Measurements from ENCODE around the gene ERVH48-1.
"Not testable (repeated sequence)": the region's sequence is repeated elsewhere in the genome, so short reads cannot be mapped to it uniquely, and the experiment has no call there.

ERVH48-1 gene

DNA sequence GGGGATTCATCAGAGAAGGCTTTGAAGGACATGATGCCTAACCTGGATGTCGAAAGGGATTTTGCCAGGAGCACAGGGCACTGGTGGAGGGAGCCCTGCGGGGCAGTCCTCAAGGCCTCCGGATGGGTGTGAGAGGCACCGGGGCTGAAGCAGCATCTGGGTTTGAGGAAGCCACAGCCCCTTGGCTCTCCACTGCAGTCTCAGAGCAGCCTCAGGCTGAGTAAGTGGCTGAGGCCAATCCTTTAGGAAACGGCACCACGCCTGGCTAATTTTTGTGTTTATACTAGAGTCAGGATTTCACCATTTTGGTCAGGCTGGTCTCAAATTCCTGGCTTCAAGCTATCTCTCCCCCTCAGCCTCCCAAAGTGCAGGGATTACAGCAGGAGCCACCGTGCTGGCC is 12.0 kb downstream of the ERVH48-1 start:
- Histone ChIP-seq H3K9me2 (replicated peaks; ENCODE audit: control insufficient read depth, low read length) (no peaks in the 10 kb centered on the region), H3F3A (ENCODE audit: control insufficient read depth, insufficient read depth) (no peaks in the 10 kb centered on the region), H3K36me3 (ENCODE audit: control insufficient read depth, low read length) (peaks cover 15% of the 10 kb centered on the region), H3K79me2 (ENCODE audit: control insufficient read depth, low read length) (no peaks in the 10 kb centered on the region), H3K9me3 (ENCODE audit: control insufficient read depth, insufficient read depth, low read length) (no peaks in the 10 kb centered on the region), H3K27me3 (ENCODE audit: control insufficient read depth, low read length) (no peaks in the 10 kb centered on the region), H3K27ac (ENCODE audit: low read depth, low read length) (no peak overlapping the region), H4K20me1 (ENCODE audit: control insufficient read depth, insufficient read depth, low read depth, low read length) (no peaks in the 10 kb centered on the region), H3K4me3 (ENCODE audit: low read length) (no peak overlapping the region), H3K4me2 (ENCODE audit: low read length) (no peak overlapping the region), H3K4me1 (ENCODE audit: control insufficient read depth, low read length) (no peaks in the 10 kb centered on the region)
- TF ChIP-seq, protein P1, sequence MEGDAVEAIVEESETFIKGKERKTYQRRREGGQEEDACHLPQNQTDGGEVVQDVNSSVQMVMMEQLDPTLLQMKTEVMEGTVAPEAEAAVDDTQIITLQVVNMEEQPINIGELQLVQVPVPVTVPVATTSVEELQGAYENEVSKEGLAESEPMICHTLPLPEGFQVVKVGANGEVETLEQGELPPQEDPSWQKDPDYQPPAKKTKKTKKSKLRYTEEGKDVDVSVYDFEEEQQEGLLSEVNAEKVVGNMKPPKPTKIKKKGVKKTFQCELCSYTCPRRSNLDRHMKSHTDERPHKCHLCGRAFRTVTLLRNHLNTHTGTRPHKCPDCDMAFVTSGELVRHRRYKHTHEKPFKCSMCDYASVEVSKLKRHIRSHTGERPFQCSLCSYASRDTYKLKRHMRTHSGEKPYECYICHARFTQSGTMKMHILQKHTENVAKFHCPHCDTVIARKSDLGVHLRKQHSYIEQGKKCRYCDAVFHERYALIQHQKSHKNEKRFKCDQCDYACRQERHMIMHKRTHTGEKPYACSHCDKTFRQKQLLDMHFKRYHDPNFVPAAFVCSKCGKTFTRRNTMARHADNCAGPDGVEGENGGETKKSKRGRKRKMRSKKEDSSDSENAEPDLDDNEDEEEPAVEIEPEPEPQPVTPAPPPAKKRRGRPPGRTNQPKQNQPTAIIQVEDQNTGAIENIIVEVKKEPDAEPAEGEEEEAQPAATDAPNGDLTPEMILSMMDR (IDR thresholded peaks at IDR 0.05; ENCODE audit: low read depth, low read length, poor library complexity, severe bottlenecking), result no peak
- TF ChIP-seq EZH2phosphoT487 (IDR thresholded peaks at IDR 0.05; ENCODE audit: borderline replicate concordance, low read length), result no peak

DNA sequence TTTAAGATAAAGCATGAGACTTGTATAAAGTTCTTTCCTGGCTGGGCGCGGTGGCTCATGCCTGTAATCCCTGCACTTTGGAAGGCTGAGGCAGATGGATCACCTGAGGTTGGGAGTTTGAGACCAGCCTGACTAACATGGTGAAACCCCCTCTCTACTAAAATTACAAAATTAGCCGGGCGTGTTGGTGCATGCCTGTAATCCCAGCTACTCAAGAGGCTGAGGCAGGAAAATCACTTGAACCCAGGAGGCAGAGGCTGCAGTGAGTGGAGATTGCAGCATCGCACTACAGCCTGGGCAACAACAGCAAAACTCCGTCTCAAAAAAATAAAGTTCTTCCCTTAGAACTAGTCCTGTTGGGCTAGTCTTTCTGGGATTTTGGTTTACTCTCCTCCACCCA is 13.5 kb downstream of the ERVH48-1 start:
- not testable (repeated sequence) for H3K4me2 ChIP-seq (ENCODE audit: low read length); H3K9me3 ChIP-seq (ENCODE audit: control insufficient read depth, insufficient read depth, low read length); H3F3A ChIP-seq (ENCODE audit: control insufficient read depth, insufficient read depth); H3K27ac ChIP-seq (ENCODE audit: low read depth, low read length); H4K20me1 ChIP-seq (ENCODE audit: control insufficient read depth, insufficient read depth, low read depth, low read length); H3K9me2 ChIP-seq (replicated peaks; ENCODE audit: control insufficient read depth, low read length); H3K4me1 ChIP-seq (ENCODE audit: control insufficient read depth, low read length); H3K79me2 ChIP-seq (ENCODE audit: control insufficient read depth, low read length); H3K27me3 ChIP-seq (ENCODE audit: control insufficient read depth, low read length); H3K4me3 ChIP-seq (ENCODE audit: low read length)
- peaks cover 17% of the 10 kb centered on the region for H3K36me3 ChIP-seq (ENCODE audit: control insufficient read depth, low read length)

DNA sequence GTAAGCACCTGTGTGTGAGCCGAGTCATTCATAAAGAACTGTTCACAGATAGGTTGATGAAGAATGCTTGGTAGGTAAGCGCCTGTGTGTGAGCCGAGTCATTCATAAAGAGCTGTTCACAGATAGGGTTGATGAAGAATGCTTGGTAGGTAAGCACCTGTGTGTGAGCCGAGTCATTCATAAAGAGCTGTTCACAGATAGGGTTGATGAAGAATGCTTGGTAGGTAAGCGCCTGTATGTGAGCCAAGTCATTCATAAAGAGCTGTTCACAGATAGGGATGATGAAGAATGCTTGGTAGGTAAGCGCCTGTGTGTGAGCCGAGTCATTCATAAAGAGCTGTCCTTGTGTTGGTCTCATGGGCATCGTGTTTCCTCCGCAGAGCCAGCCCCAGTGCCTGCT is 16.9 kb downstream of the ERVH48-1 start:
- H3K27ac ChIP-seq (ENCODE audit: low read depth, low read length); H3K79me2 ChIP-seq (ENCODE audit: control insufficient read depth, low read length); H3K4me3 ChIP-seq (ENCODE audit: low read length); H3F3A ChIP-seq (ENCODE audit: control insufficient read depth, insufficient read depth); H3K4me1 ChIP-seq (ENCODE audit: control insufficient read depth, low read length); H4K20me1 ChIP-seq (ENCODE audit: control insufficient read depth, insufficient read depth, low read depth, low read length); H3K27me3 ChIP-seq (ENCODE audit: control insufficient read depth, low read length); H3K4me2 ChIP-seq (ENCODE audit: low read length); H3K9me2 ChIP-seq (replicated peaks; ENCODE audit: control insufficient read depth, low read length); H3K9me3 ChIP-seq (ENCODE audit: control insufficient read depth, insufficient read depth, low read length): not testable (repeated sequence)
- peaks cover 36% of the 10 kb centered on the region for H3K36me3 ChIP-seq (ENCODE audit: control insufficient read depth, low read length)

DNA sequence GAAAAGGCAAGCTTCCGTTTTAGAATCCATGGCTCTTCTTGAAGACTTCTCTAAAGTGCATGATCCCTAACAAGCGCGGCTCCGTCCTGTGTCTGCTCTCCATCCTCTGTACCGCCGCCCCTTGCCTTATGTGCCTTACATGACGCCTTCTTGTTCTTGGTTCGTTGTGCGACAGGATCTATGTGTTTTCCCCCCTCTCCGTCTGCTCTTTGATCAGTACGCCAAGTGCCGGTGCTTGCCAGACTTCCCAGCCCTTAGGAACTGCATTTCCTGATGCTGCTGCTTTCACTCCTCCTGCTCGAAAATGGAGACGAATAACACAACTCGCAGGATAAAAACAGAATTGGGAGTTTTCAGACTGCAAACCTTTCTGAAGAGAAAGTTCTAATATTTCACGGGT is 19.2 kb downstream of the ERVH48-1 start:
- Histone ChIP-seq H3K27me3 (ENCODE audit: control insufficient read depth, low read length) (no peaks in the 10 kb centered on the region), H3K36me3 (ENCODE audit: control insufficient read depth, low read length) (peaks cover 46% of the 10 kb centered on the region), H3K4me1 (ENCODE audit: control insufficient read depth, low read length) (no peaks in the 10 kb centered on the region), H3F3A (ENCODE audit: control insufficient read depth, insufficient read depth) (no peaks in the 10 kb centered on the region), H3K27ac (ENCODE audit: low read depth, low read length) (no peak overlapping the region), H3K4me3 (ENCODE audit: low read length) (no peak overlapping the region), H3K79me2 (ENCODE audit: control insufficient read depth, low read length) (peaks cover 2% of the 10 kb centered on the region; the same call in 1 of the 2 replicates), H3K4me2 (ENCODE audit: low read length) (no peak overlapping the region), H3K9me3 (ENCODE audit: control insufficient read depth, insufficient read depth, low read length) (no peaks in the 10 kb centered on the region), H4K20me1 (ENCODE audit: control insufficient read depth, insufficient read depth, low read depth, low read length) (no peaks in the 10 kb centered on the region), H3K9me2 (replicated peaks; ENCODE audit: control insufficient read depth, low read length) (no peaks in the 10 kb centered on the region)
- TF ChIP-seq EZH2phosphoT487 (IDR thresholded peaks at IDR 0.05; ENCODE audit: borderline replicate concordance, low read length), result no peak
- TF ChIP-seq, protein P1 (IDR thresholded peaks at IDR 0.05; ENCODE audit: low read depth, low read length, poor library complexity, severe bottlenecking), result no peak

Data from DOHH2 (cell line).